ENCODE results near the gene JAGN1.

JAGN1 gene

DNA sequence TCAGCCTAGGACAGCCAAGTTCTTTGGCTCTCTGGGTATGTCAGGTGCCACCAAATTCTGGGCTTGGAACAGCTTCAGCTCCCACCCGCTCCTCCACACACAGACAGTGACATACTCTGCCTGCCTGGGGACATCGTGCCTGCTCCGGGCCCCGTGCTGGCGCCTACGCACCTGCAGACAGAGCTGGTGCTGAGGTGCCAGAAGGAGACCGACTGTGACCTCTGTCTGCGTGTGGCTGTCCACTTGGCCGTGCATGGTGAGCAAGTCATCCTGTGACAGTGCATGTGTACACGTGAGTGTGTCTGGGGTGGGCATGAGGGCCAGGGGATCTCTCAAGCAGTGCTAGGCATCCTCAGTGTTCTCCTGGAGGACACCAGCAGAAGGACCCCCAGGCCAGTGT lies 27.4 kb downstream of the JAGN1 start:
- TF ChIP-seq, protein P1, sequence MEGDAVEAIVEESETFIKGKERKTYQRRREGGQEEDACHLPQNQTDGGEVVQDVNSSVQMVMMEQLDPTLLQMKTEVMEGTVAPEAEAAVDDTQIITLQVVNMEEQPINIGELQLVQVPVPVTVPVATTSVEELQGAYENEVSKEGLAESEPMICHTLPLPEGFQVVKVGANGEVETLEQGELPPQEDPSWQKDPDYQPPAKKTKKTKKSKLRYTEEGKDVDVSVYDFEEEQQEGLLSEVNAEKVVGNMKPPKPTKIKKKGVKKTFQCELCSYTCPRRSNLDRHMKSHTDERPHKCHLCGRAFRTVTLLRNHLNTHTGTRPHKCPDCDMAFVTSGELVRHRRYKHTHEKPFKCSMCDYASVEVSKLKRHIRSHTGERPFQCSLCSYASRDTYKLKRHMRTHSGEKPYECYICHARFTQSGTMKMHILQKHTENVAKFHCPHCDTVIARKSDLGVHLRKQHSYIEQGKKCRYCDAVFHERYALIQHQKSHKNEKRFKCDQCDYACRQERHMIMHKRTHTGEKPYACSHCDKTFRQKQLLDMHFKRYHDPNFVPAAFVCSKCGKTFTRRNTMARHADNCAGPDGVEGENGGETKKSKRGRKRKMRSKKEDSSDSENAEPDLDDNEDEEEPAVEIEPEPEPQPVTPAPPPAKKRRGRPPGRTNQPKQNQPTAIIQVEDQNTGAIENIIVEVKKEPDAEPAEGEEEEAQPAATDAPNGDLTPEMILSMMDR (conservative IDR thresholded peaks at IDR 0.05) = no peak
- H3K27ac ChIP-seq = peak overlapping the region; percentile 90

DNA sequence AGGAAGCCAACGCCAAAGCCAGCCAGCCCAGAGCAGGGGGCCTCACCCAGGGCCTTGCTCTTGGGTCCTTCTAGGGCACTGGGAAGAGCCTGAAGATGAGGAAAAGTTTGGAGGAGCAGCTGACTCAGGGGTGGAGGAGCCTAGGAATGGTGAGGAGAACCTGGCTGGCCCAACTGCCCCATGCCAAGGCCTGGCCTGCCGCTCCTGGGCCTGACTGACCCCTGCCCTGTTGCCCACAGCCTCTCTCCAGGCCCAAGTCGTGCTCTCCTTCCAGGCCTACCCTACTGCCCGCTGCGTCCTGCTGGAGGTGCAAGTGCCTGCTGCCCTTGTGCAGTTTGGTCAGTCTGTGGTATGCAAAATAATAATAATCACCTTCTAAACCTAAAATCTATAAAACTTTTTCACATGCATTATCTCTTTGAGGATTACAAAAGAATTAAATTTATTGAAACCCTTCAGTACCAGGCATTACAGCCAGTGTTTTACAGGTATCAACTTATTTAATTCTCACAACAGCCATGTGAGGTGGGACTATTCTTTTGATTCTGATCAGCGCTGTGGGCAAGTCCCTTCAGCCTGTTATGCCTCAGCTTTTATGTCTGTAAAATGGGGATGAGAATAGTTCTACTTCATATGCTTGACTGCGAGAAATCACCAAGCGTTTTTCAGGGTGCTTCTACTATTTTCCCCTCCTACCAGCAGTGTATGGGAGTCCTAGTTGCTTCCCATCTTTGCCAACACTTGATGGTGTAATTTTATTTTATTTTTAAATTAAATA lies 28.0 kb downstream of the JAGN1 start:
- H3K27ac ChIP-seq = peak overlapping the region; percentile 90
- TF ChIP-seq, protein P1 (conservative IDR thresholded peaks at IDR 0.05) = no peak

DNA sequence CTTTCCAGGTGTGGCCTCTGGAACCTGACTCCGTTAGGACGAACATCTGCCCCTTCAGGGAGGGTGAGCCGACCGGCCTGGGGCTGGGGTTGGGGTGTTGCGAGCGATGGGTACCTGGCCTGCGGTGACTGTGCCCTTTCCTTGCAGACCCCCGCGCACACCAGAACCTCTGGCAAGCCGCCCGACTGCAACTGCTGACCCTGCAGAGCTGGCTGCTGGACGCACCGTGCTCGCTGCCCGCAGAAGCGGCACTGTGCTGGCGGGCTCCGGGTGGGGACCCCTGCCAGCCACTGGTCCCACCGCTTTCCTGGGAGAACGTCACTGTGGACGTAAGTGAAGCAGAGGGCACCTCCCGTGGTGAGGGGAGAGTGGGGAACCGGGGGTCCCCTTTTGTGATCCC lies 37.7 kb downstream of the JAGN1 start:
- H3K27ac ChIP-seq = no peak overlapping the region
- TF ChIP-seq, protein P1 (conservative IDR thresholded peaks at IDR 0.05) = no peak

DNA sequence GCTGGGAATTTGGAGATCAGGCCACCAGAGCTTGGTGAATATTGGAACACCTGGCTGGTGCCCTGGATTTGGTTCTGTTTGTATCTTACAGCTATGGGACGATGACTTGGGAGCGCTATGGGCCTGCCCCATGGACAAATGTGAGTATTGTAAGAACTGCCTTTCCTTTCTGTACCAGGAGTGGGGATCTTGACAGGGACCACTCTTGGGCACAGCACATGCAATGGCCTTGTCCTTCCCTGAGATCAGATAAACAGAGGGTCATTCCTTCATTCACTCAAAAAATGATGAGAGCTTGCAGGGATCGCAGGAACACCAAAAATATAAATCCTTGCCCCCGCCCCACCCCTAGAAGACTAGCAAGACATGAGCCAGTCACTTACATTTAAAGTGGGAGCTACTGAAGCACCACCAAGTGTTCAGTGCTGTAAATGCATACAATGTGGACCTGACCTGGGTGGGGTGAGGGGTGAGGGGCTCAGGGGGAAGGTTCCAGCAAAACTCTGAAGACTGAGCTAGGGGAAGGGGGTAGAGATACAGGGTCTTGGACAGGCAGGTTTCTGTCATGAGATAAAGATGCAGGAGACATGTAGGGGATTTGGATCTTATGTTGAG lies 40.5 kb downstream of the JAGN1 start:
- no peak overlapping the region for H3K27ac ChIP-seq
- TF ChIP-seq, protein P1 (conservative IDR thresholded peaks at IDR 0.05) = peak; percentile 50; the same call in 1 of the 2 replicates

DNA sequence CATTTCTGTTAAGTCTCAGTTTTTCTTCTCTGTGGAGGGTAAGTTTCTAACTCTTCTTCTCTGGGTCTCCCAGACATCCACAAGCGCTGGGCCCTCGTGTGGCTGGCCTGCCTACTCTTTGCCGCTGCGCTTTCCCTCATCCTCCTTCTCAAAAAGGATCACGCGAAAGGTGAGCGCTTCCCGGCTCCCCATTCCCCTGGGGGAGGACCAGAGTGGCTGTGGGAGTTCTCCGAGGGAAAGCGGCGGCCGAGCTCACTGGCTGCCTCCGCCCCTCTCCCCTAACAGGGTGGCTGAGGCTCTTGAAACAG lies 42.1 kb downstream of the JAGN1 start:
- TF ChIP-seq, protein P1 (conservative IDR thresholded peaks at IDR 0.05) = no peak
- H3K27ac ChIP-seq = peak overlapping the region; percentile 99

DNA sequence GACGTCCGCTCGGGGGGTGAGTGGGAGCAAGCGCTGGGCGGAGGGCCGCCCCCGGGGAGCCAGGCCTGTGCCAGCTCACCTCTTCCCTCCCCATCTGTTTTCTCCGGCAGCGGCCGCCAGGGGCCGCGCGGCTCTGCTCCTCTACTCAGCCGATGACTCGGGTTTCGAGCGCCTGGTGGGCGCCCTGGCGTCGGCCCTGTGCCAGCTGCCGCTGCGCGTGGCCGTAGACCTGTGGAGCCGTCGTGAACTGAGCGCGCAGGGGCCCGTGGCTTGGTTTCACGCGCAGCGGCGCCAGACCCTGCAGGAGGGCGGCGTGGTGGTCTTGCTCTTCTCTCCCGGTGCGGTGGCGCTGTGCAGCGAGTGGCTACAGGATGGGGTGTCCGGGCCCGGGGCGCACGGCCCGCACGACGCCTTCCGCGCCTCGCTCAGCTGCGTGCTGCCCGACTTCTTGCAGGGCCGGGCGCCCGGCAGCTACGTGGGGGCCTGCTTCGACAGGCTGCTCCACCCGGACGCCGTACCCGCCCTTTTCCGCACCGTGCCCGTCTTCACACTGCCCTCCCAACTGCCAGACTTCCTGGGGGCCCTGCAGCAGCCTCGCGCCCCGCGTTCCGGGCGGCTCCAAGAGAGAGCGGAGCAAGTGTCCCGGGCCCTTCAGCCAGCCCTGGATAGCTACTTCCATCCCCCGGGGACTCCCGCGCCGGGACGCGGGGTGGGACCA lies 42.6 kb downstream of the JAGN1 start:
- TF ChIP-seq, protein P1 (conservative IDR thresholded peaks at IDR 0.05) = peak; percentile 88
- peak overlapping the region; percentile 99 for H3K27ac ChIP-seq

DNA sequence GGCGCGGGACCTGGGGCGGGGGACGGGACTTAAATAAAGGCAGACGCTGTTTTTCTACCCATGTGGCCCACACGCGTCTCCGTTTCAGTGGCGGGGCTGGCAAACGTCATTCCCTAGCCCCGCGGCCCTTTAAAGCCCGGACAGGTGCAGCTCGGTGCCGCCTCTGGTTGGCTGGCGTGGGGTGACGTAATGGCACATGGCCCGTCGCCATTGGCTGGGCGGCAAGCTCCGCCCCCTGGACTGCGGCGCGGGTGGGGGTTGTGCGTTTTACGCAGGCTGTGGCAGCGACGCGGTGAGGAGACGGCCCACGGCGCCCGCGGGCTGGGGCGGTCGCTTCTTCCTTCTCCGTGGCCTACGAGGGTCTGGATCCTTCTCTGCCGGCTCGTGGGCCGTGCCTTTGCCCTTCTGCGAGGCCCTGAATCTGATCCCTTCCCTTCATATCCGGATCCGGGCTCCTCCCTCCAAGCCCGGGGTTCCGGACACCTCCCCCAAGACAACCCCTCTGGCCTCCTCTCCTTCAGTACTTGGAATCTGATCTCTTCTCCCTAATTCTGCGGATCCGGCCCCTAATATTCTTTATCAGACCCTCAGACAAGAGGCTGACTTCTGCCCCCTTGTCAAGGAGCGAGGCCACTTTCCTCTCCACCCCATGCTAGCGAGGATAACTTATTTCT lies 43.3 kb downstream of the JAGN1 start, which contains the start of gene CRELD1:
TSS of gene CRELD1 (plus strand) at position 274 of the 674 bp plus-strand sequence. CDS start 605 bp downstream, outside the sequence.
- peak within 1 kb of the TSS; percentile 99 for H3K27ac ChIP-seq
- TF ChIP-seq, protein P1 (conservative IDR thresholded peaks at IDR 0.05) = no peak

Data from VCaP (cell line).